Measurements from ENCODE around the gene HIPK2.

Gene HIPK2

DNA sequence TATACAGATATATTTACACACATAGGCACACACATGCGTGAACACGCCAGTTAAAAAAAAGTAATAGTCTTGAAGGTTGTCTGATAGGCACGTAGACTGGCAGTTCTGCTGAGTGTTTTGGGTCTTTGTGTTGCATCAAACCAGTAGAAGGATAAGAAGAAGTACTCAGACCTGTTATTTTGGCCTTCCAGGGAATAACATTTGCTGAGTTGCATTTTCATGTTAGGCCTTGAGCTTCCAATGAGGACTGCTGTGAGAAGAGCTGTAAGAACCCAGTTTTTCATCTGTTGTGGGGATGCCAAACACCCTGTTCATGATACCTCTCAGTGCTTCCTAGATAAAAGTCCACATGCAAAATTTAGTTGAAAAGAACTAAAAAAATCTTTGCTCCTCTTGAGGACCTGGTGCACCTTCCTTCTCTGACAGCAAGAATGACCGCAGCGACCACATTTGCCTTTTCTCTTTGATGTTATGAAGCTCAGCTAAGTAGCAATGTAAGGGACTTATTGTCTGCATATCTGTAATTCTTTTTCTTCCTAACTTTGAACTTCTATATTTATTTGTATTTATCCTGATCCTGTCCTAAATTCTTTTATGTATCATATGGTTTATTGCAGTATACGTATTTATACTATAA lies 27.2 kb downstream of the HIPK2 start:
- FAIRE-seq: no peak

DNA sequence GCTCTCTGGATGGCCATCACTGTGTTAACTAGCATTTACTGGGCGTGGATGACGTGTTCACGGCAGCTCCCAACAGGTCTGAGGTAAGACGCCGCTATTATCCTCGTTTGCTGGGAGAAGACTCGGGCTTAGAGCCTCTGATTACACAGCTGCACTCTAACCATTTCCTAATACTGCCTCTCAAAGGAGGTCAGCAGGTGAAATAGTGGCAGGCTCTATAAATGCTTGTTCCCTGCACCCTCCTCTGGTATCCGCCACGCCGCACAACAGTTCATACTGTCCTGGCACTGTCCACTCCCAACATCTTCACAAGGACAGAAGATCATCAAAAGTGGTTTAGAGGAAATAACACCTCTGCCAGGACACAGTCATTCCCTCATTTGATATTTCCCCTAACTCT lies 28.3 kb downstream of the HIPK2 start:
- FAIRE-seq: no peak

DNA sequence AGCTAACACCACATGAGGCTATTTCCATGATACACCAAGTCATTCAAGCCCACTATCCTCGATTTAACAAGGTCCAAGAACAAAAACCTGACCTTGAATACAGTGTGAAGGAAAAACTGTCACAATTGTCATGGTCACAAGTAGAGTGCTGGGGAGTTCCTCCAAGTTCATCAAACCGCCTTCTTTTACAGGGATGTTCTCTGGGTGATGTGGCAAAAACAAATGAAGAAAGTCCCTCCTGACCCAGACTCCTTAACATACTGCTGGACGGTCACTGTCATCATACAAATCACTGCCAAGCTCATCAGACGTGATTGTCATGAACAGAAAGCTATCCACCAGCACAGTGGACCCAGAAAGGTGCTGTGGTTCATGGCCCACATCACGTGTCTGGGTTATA lies 28.9 kb downstream of the HIPK2 start:
- FAIRE-seq: no peak

DNA sequence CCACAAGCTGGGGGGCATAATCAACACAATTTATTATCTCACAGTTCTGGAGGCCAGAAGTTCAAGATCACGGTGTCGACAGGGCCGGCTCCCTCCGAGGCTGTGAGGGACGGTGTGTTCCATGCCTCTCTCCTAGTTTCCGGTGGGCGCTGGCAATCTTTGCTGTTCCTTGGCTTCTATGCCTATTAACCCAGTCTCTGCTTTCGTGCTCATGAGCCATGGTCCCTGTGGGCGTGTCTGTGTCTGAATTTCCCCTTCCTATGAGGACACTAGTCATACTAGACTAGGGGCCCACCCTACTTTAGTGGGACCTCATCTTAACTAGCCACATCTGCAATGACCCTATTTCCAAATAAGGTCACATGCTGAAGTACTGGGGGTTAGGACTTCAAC lies 29.4 kb downstream of the HIPK2 start:
- no peak for FAIRE-seq

DNA sequence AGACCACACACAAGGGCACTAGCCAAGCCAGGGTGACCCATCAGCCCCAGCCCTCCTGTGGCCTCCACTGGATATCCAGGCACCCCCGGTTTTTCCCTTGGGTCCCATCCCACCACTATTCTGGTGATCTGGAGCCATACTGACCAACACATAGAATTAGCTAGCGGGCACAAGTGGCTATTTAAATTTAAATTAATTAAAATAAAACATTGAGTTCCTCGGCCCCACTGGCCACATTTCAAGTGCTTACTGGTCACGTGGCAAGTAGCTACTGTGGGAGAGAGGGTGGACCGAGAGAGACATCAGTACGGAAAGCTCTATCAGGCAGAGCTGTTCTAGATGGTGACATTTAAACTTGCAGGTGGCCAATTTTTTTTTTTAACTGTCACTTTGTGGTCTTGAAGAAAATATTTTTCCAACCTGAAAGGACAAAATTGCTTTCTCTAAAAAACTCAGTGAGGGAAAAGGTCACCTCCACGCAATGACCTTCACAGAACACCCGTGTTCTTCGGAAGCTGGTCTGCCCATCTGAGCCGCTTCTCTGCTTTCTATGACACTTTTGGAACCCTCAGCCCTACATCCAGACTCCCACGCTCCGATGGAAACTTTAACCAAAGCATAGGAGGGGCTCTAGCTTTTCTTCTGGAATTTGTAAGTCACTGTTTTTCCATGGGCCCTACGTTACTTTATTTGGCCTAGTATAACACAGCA lies 30.0 kb downstream of the HIPK2 start:
- no peak for FAIRE-seq

DNA sequence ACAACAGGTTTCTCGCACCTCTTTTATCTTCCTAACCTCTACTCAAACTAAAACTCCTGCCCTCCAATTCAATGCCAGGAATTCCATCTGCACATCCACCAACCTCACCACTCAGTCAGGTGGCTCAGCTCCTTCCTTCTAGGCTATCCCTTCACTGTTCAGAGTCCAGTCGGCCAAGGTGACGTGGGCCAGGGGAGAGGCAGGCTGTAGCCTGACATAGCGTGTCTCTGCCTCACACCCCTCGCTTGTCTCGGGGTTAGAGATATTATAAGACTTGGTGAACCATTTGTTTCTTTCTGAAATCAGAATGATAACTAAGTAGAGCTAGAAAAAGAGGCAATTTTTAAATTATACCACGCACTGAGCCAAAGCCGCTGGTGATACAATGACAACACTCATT lies 31.1 kb downstream of the HIPK2 start:
- no peak for FAIRE-seq

DNA sequence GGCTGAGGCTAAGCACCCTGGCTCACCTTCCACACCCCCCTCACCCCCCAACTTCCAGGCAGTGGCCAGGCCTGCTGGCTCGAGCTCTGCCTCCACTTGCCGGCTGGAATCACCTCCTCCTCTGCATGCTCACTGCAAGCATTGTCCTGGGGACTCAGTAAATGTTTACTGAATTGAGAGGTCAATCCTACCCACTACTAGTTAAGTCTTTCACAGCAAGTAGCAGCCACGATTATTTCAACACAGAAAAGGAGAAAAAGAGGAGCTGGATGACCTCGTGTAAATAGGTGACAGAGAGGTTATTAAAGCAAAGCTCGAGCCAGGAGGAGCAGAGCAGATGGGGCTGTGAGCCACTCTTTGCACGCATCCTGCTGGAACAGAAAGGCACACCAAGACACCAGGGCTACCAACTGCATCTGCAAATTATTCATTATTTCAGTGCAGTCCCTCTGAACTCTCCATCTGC lies 32.1 kb downstream of the HIPK2 start:
- FAIRE-seq: no peak

DNA sequence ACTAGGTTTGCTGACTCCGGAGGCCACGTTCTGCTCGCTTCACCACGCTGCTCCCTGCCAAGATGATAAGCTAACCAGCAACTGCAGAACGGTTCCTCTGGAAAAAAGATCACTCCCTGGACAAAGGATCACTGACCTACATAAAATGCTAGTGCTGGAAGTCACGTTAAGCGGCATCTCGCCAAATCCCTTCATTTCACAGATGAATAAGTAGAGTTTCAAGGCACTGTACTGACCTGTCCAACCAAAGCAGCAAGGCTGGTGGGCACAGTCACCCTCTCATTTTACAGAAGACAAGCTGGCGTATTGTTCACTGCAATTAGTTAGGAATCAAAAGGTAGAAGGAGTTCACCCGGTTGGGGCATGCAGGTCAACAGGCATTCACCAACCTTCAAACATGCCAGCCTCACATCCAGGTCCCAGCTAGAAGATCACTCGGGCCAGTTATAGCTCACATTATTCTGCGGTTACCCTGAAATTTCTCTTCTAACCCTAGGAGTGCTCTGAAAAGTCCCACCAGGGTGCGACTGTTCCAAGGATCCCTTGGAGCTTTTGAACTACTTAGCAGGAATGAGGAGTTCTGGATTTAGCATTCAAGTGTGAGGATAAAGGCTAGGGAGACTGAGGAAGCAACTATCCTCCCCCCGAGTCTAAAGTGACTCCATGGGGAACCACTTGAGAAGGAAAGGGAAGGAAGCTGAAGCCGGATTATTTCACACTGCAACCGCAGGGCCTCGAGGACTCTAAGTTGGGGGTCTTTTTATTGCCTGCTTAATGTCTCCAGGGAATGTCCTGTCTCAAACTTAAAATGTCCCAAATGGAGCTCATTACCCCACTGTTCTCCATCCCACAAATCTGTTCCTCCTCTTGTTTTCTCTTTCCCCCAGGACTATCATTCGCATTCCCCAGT lies 32.8 kb downstream of the HIPK2 start:
- FAIRE-seq: no peak

DNA sequence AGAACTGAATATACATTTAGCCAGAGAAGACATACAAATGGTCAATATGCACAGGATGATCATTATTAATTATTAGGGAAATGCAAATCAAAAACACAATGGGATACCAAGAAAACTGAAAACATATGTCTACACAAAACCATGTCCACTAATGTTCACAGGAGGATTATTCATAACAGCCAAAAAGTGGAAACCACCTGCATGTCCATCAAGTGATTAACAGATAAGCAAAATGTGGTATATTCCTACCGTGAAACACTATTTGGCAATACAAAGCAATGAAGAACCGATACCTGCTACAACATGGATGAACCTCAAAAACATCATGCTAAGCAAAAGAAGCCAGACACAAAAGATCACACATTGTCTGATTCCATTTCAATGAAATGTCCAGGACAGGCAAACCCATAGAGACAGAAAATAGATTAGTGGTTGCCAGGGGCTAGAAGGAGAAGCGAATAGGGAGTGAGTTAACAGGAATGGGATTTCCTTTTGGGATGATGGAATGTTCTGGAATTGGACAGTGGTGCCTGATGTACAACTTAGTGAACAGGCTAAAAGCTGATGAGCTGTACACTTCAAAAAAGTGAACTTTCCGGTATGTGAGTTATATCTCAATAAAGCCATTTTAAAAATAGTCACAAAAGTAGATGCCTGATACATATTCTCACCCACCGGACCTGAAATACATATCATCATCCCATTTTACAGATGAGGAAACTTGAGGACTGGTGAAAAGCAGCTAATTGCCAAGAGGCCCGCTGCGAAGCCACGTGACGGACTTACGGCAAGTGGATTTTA lies 33.6 kb downstream of the HIPK2 start:
- no peak for FAIRE-seq

DNA sequence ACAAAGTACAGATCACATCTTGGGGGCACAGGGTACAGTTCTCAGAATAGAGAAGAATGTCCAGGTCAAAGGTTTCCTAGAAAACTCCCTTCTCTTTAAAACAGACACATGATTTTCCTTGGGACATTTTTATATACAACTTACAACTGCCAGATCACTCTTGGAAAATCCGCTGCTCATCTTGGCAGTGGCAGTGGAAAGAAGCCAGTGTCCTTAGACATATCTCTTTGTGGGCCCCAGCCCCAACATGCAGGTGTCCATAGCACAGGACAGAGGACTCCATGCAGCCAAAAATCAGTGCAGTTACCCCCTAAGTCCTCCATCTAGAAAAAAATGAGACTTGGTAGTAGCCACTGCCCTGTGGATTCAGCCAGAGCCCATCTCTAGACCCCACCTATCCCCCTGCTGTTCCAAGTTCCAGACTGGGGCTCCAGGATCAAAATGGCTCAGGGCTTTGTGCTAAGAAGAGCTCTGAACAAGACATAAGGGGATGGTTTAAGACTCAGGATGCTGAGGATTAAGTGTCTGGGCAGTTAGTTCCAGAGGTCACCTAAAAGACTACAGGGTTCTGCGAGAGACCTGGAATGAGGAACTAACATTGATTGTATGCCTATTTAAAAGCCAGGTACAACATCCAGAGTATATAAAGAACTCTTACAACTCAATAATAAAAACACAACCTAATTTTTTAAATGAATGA lies 34.4 kb downstream of the HIPK2 start:
- no peak for FAIRE-seq

DNA sequence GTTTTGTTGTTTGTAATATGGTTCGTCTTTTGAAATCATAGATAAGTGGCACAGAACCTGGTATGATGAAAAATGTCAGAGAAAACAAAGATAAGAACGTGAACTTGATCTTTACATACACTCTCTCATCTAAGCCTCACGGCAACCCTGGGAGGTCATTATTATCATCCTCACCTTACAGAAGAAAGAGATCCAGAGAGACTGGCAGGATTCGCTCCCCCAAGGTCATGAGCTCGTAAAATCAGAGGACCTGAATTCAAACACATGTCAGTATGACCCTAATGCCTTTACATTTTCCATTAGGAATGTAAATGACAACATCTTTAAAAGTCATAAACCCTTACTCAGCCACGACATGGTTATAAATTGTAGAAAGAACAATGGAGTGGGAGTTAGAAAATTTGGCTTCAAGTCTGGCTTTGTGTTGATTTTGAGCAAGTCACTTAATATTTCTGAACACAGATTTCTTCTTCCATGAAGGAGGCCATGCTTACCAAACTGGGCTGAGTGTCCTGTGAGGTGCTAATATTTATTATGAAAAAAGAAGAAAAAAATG lies 35.9 kb downstream of the HIPK2 start:
- FAIRE-seq: no peak

DNA sequence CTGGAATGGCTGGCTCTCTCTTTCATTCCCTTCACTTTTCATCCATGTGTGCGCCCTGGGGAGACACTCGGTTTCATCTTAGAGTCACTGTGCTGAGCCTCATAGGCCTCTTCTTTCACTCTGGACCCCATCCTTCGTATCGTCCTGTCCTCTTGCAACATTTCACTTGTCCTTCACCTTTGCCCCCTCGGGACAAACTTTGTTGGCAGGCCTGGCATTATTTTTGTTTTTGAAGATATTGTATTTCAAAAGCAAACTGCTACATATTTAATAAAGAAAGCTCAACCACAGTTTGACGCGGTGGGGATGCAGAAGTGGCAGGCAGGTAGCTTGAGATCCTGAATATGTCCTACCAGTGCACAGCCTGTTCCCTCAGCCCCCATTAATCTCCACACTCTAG lies 36.6 kb downstream of the HIPK2 start:
- FAIRE-seq: no peak

DNA sequence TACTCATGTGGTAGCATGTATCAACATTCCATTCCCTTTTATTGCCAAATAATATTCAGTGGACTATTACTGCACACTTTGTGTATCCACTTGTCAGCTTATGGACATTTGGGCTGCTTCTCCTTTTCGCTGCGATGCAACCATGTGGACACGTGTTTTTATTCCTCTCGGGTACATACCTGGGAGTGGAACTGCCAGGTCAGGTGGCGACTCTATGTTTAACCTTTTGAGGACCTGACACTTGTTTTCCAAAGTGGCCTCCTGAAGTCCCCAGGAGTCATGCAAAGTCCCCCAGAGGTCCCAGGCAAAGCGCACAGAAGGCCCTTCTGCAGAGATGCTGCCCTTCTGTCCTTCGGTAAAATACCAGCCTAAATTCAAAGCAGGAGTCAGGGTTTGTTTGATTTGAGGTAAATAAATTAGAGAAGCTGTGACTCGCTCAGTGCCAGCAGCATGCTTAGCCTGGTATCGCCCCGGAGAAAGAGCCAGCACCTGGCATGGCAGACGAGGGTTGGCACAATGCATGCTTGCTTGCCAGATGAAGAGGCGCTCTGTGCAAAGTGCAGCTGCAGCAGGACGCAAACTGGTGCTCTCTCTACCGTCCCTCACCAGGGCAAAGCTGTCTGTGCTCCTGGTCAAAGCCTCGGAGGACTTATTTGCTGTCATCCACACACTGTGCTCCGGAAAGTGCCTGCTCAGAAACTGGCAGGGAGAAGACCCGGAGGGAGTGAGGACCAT lies 37.8 kb downstream of the HIPK2 start:
- no peak for FAIRE-seq

DNA sequence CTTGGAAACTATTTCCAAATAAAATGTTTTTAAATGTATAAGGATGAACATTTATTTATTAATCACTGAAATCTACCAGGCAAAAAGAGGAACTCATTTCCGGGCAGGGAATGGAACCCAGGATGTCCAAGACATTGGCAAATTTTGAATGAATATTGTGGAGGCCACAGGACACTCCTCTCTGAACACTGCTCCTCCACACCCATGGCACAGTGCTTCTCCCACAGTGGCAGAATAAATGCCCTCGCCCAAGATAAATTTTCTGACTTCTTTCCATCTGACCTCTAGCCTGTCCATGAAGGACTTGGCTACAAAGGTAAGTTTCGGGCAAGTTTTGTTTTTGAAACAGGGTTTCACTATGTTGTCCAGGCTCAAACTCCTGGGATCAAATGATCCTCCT lies 39.0 kb downstream of the HIPK2 start:
- FAIRE-seq: no peak

DNA sequence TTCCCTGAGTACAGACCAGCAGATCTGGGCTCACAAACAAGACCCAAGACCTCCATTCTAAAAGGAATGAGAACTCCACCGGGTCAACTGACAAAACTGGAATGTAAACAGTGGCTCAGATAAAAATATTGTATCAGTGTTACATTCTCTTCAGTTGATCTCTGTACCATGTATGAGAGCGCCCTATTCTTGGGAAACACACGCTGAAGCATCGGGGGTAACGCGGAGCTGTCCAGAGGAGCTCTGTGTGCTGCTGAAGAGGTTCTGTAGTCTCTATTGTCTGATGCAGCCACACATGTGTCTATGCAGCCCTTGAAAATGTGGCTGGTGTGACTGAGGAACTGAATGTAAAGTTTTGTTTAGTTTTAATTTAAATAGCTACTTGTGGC lies 39.7 kb downstream of the HIPK2 start:
- no peak for FAIRE-seq

DNA sequence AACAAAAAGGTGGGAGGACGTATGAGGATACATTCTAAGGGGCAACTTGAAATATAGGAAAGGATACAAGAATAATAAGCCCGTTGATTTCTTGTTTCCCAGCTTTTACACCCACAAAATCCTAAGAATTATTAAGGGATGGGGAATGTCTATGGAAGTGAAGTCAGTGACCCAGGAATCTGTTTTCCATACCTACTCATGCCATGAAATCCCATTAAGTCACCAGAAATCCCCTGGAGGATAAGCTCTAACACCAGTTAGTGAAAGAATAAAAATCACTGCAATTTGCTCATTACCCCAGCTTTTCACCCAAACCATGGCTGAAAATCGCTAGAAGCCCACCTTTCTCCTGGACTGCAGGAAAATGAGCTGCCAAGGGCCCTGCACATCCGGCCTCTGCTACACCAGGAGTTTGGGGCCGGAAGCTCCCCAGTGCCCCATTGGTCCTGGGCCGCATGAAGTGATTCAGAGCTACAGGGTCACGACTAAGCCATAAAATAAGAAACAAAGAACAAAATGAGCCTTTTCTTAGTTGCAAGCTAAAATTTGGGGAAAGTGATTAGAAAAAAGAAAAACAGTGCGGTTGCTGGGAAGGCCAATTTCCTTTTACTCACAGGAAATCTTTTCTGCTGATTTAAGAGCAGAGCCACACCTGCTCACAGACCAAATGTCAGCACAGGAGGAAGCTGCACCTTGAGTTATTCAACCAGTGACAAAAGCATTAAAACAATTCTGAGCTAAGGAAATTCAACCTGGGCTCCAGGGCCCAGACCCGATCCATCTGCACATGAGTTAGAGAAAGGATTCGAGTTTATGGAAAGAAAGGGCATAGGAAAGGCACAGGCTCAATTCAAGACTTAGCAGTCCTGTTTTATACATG lies 40.3 kb downstream of the HIPK2 start:
- FAIRE-seq: no peak

DNA sequence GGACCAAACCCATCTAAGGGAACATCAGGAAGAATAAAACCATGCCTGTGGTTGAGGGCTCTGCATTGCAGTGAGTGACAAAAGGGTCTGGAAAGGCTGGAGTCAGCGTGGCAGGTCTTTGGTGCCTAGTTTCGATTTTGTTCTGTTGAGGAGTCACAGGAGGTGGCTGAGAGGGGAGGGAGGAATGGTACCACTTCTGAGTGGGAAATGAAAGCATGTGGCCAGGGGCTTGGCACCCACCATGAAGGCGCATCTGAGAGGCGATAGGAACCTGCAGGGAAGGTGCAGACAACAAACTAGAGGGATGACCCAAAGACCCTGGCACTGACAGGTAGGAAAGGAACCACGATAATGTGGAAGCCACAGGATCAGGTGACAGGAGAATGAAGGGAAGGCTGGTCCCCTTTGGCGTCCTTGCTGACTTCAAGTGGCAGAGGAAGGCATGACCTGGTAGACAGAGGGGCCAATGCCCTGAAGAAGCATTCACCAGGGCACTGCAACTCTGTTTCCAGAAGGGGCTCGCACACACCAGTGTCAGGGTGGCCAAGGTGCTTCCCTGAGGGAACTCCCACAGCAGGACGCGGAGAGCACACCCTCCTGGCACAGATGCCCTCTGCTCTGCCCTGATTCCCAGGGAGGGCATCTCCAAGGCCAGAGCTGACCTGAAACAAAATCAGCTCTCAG lies 41.7 kb downstream of the HIPK2 start:
- no peak for FAIRE-seq

DNA sequence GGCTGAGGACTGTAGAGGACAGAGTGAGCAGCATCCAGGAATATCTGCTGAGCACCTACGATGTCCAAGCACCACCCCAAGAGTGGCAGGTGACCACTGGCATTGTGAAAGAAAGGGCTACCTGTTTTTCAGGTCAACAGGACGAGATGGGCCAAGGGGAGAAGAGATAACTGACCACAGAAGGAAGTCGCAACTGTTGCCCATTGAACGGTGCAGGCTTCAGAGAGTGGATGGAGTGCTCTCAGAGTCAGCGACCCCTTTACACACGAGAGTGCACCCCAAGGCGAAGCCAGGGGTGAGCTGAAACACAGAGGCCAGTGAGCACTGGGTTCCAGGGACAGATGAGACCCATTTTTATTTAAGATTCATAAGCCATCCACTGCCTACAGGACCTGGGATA lies 42.3 kb downstream of the HIPK2 start:
- no peak for FAIRE-seq

DNA sequence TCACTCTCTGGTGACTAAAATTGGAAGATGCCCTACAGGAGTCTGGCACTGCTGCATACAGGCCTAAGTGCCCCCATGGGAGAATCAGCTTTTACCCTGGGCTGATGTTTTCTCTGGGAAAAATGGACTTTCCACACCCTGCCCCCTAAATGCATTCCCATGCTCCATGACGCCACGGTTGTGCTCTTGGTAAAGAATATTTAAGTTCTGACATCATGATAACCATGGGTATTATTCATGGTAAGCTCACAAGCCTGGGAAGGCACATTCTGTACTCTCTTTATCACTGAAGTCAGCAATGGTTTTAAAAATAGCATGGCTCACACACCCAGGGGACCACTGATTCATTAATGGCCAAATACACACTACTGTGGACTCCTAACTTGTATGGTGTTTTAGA lies 43.4 kb downstream of the HIPK2 start:
- FAIRE-seq: no peak

All from colon (tissue), 2 donors.